ENCODE data around the gene CBFA2T3.

DNA sequence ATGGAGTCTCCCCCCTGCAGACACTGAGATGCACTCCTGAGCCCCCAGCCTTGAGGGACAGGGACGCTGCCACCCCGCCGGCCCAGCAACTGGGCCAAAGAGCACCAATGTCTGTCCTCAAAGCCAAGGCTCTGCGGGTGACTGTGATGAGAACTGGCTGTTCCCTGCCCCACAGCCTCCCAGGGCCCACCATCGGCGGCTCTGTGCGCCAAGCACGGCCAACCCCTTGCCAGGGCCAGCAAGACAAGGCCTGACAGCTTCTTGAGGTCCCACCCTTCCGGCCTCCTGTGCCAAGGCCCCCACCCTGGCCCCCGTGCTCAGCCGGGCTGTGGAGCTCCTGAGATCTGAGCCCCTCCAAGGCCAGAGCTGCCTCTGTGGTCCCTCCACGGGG lies 76.3 kb downstream of the CBFA2T3 start:
- TF ChIP-seq, protein P1, sequence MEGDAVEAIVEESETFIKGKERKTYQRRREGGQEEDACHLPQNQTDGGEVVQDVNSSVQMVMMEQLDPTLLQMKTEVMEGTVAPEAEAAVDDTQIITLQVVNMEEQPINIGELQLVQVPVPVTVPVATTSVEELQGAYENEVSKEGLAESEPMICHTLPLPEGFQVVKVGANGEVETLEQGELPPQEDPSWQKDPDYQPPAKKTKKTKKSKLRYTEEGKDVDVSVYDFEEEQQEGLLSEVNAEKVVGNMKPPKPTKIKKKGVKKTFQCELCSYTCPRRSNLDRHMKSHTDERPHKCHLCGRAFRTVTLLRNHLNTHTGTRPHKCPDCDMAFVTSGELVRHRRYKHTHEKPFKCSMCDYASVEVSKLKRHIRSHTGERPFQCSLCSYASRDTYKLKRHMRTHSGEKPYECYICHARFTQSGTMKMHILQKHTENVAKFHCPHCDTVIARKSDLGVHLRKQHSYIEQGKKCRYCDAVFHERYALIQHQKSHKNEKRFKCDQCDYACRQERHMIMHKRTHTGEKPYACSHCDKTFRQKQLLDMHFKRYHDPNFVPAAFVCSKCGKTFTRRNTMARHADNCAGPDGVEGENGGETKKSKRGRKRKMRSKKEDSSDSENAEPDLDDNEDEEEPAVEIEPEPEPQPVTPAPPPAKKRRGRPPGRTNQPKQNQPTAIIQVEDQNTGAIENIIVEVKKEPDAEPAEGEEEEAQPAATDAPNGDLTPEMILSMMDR (IDR thresholded peaks at IDR 0.05; ENCODE audit: insufficient read depth, low read length) = no peak
- TF ChIP-seq POLR2AphosphoS5 (IDR thresholded peaks at IDR 0.05; ENCODE audit: low read depth) = no peak

Measured in HL-60 (cell line).